K562 (cell line): ENCODE data around the gene SOWAHA.

Experiments
- CC2D1A ChIP-seq: fragments of 450-650 bp; IDR thresholded peaks from 2 replicates; pipeline ENCODE4 v1.6.1; 2017; ENCODE audit warnings: mild to moderate bottlenecking
- EGR1 ChIP-seq: fragments of 450-650 bp; conservative IDR thresholded peaks from 2 replicates; pipeline ENCODE4 v1.6.1; 2017; ENCODE audit warnings: mild to moderate bottlenecking
- IFI16 ChIP-seq: fragments of 250-450 bp; sonication (Bioruptor Pico); IDR thresholded peaks from 2 replicates; pipeline ENCODE4 v2.1.2; 2022; ENCODE audit warnings: mild to moderate bottlenecking, inconsistent platforms
- RBFOX2 ChIP-seq: fragments of 200-400 bp; formaldehyde crosslinking; IDR thresholded peaks from 2 replicates; pipeline ENCODE4 v1.6.1; 2017; ENCODE audit warnings: low read depth, mild to moderate bottlenecking, low read length, moderate library complexity
- TEAD4 ChIP-seq, 2 experiments: sonication (generic) in 1 of 2; formaldehyde crosslinking in 1 of 2; IDR thresholded peaks; 2 replicates each; pipeline versions ENCODE4 v1.6.1 to v1.8.0; 2012 to 2022; ENCODE audit warnings: borderline replicate concordance in 1 of 2, inconsistent platforms in 1 of 2, low read length in 1 of 2, mild to moderate bottlenecking in 1 of 2, missing genetic modification reagents in 1 of 2

GRCh38 chr5:132860742-132861141 is 47.6 kb downstream of the SOWAHA start:
- no peak for TF ChIP-seq EGR1
- no peak for TF ChIP-seq RBFOX2
- no peak for TF ChIP-seq IFI16 (CRISPR knock-in tag)
- no peak for TF ChIP-seq TEAD4 (IDR thresholded peaks at IDR 0.05; ENCODE audit: low read length)
- TF ChIP-seq TEAD4 (CRISPR knock-in tag; IDR thresholded peaks at IDR 0.05; ENCODE audit: borderline replicate concordance), result no peak
- no peak for TF ChIP-seq CC2D1A
